ENCODE data around the gene TNIP3. TPM values are rescaled to one million over a fixed set of nuclear protein-coding genes. Genes with fewer than 3 reads are reported as not detected.

The TNIP3 gene
- total and polyA plus RNA-seq, 10 donors: 0.24 to 3.8 (median 1.5) TPM

- H3K9me3 ChIP-seq: no peaks in the 10 kb centered on the region
- peaks cover 0 to 23% (median 15%) of the 10 kb centered on the region in 6 donors for H3K4me1 ChIP-seq
- no peak for TF ChIP-seq POLR2A (IDR thresholded peaks at IDR 0.05)
- TF ChIP-seq POLR2AphosphoS5 (IDR thresholded peaks at IDR 0.05): no peak
- TF ChIP-seq CTCF (IDR thresholded peaks at IDR 0.05 in 8 of 11, conservative IDR thresholded peaks at IDR 0.05 in 3 of 11): no peak
- H3K27me3 ChIP-seq (replicated peaks in 1 of 7): no peaks in the 10 kb centered on the region
- WGBS, 5 donors: 54 to 67% (median 62%) methylated on average over 3 of the region's 3 CpGs
- H3K36me3 ChIP-seq: no peaks in the 10 kb centered on the region
- H3K4me3 ChIP-seq: no peak overlapping the region
- no peak for DNase-seq
- H3K27ac ChIP-seq: peak overlapping the region in 7 of 8 donors; percentile 34 to 65 (median 55)
- intact Hi-C loops (cut with DNase I; ENCODE audit: low total_unique reads): no loop called here
Measured at GRCh38 chr4:121200795-121201472, 36.8 kb upstream of the TNIP3 start.

- intact Hi-C loops (cut with DNase I; ENCODE audit: low total_unique reads): no loop called here
- WGBS, 5 donors: 56 to 65% (median 58%) methylated on average over 10 of the region's 10 CpGs
- no peak overlapping the region for H3K4me3 ChIP-seq
- H3K27ac ChIP-seq: peak overlapping the region in 7 of 8 donors; percentile 34 to 65 (median 55)
- H3K36me3 ChIP-seq: no peaks in the 10 kb centered on the region
- DNase-seq: no peak
- no peaks in the 10 kb centered on the region for H3K9me3 ChIP-seq
- H3K27me3 ChIP-seq (replicated peaks in 1 of 7): no peaks in the 10 kb centered on the region
- H3K4me1 ChIP-seq: peaks cover 0 to 23% (median 15%) of the 10 kb centered on the region in 6 donors
- TF ChIP-seq POLR2A (IDR thresholded peaks at IDR 0.05) (no peak), CTCF (IDR thresholded peaks at IDR 0.05 in 8 of 11, conservative IDR thresholded peaks at IDR 0.05 in 3 of 11) (peak in 4 of 11 experiments; percentile 17 to 31 (median 26))
Measured at GRCh38 chr4:121199742-121200561, 35.8 kb upstream of the TNIP3 start.

- H3K4me3 ChIP-seq: no peak overlapping the region
- TF ChIP-seq POLR2A (IDR thresholded peaks at IDR 0.05): no peak
- no peak for TF ChIP-seq CTCF (IDR thresholded peaks at IDR 0.05 in 8 of 11, conservative IDR thresholded peaks at IDR 0.05 in 3 of 11)
- no peak for TF ChIP-seq POLR2AphosphoS5 (IDR thresholded peaks at IDR 0.05)
- no peak for DNase-seq
- H3K9me3 ChIP-seq: no peaks in the 10 kb centered on the region
- peak overlapping the region in 1 of 8 donors; percentile 56 for H3K27ac ChIP-seq
- peaks cover 0 to 23% (median 15%) of the 10 kb centered on the region in 6 donors for H3K4me1 ChIP-seq
- intact Hi-C loops (cut with DNase I; ENCODE audit: low total_unique reads): no loop called here
- no peaks in the 10 kb centered on the region for H3K36me3 ChIP-seq
- no peaks in the 10 kb centered on the region for H3K27me3 ChIP-seq (replicated peaks in 1 of 7)
Measured at GRCh38 chr4:121198251-121198650, 34.1 kb upstream of the TNIP3 start.

GRCh38 chr4:121195649-121196048 lies 31.5 kb upstream of the TNIP3 start:
- Histone ChIP-seq H3K9me3 (no peaks in the 10 kb centered on the region), H3K27me3 (replicated peaks in 1 of 7) (peaks cover 0 to 4% (median 0%) of the 10 kb centered on the region in 7 donors), H3K36me3 (no peaks in the 10 kb centered on the region), H3K4me1 (peaks cover 5 to 40% (median 26%) of the 10 kb centered on the region in 6 donors), H3K27ac (no peak overlapping the region), H3K4me3 (no peak overlapping the region)
- intact Hi-C loops (cut with DNase I; ENCODE audit: low total_unique reads): no loop called here
- TF ChIP-seq POLR2A (IDR thresholded peaks at IDR 0.05): no peak
- no peak for TF ChIP-seq CTCF (IDR thresholded peaks at IDR 0.05 in 8 of 11, conservative IDR thresholded peaks at IDR 0.05 in 3 of 11)
- TF ChIP-seq POLR2AphosphoS5 (IDR thresholded peaks at IDR 0.05): no peak
- DNase-seq: no peak
- WGBS, 5 donors: 68 to 85% (median 83%) methylated on average over 2 of the region's 2 CpGs
